Germinal center (tissue), 1 donor: ENCODE results near the gene VCP.
A peak's percentile ranks its signal among the peaks of the same experiment; 100 is the strongest.

Source experiments
- DNase-seq: peaks from one replicate; pipeline ENCODE4 v3.0.0; 2012; ENCODE audit warnings: mixed read lengths, low spot score

Gene VCP

GRCh38 chr9:35072461-35073278, at the start of gene VCP:
VCP (minus strand) TSS chr9:35072625; CDS start chr9:35072353, 272 bp downstream.
- DNase-seq: peak; percentile 100

GRCh38 chr9:35116898-35117551, 44.6 kb upstream of the VCP start:
- DNase-seq: peak; percentile 86

GRCh38 chr9:35116539-35116897, 44.1 kb upstream of the VCP start:
- no peak for DNase-seq

GRCh38 chr9:35115680-35116538, 43.5 kb upstream of the VCP start, which contains the start of gene ATOSB:
ATOSB (minus strand) TSS chr9:35115862; CDS start chr9:35108274, 7,588 bp downstream.
- peak; percentile 95 for DNase-seq

- peak; percentile 44 for DNase-seq
Observed at GRCh38 chr9:35114840-35115628, 42.6 kb upstream of the VCP start.

- DNase-seq: no peak
Observed at GRCh38 chr9:35114113-35114839, 41.9 kb upstream of the VCP start.

- DNase-seq: no peak
Observed at GRCh38 chr9:35112257-35113020, 40.0 kb upstream of the VCP start.

- peak; percentile 98 for DNase-seq
Observed at GRCh38 chr9:35111001-35111933, 38.8 kb upstream of the VCP start.

GRCh38 chr9:35110327-35110761, 37.9 kb upstream of the VCP start:
- DNase-seq: no peak

- DNase-seq: no peak
Observed at GRCh38 chr9:35108946-35109575, 36.6 kb upstream of the VCP start.

- no peak for DNase-seq
Observed at GRCh38 chr9:35108461-35108860, 36.0 kb upstream of the VCP start.

GRCh38 chr9:35107297-35108290, 35.2 kb upstream of the VCP start:
- no peak for DNase-seq

GRCh38 chr9:35106343-35106730, 33.9 kb upstream of the VCP start:
- DNase-seq: no peak

- no peak for DNase-seq
Observed at GRCh38 chr9:35105571-35106342, 33.3 kb upstream of the VCP start.

- DNase-seq: no peak
Observed at GRCh38 chr9:35105126-35105525, 32.7 kb upstream of the VCP start.

GRCh38 chr9:35104586-35104985, 32.2 kb upstream of the VCP start:
- no peak for DNase-seq
